B cell (primary cell): ENCODE data around the gene ZNF524. TPM values are rescaled to one million over a fixed set of nuclear protein-coding genes. Genes with fewer than 3 reads are reported as not detected.

ENCODE experiments used
- ATAC-seq: fragments of 200-7000 bp; cut with Tn5 transposase; one replicate; pipeline ENCODE4 v1.10.0; 2021; ENCODE audit warnings: low read depth, mild to moderate bottlenecking, moderate number of reproducible peaks, moderate library complexity
- CTCF ChIA-PET: fragments of 350-600 bp; sonication (Branson Sonifier 250); formaldehyde crosslinking; loops from one replicate; lab custom pipeline; 2021; ENCODE audit warnings: antibody characterized with exemption, inconsistent platforms; lab: Charles Lee
- POLR2A ChIA-PET: fragments of 350-600 bp; sonication (Branson Sonifier 250); formaldehyde crosslinking; loops from one replicate; lab custom pipeline; 2021; ENCODE audit warnings: antibody characterized with exemption; lab: Charles Lee
- DNase-seq: peaks from one replicate; pipeline ENCODE4 v3.0.0; 2013
- H2AFZ ChIP-seq: 2 replicates; pipeline ENCODE4 v1.6.1; 2012; ENCODE audit warnings: mild to moderate bottlenecking, low read depth, low read length; ENCODE audit not compliant: insufficient read depth, poor library complexity, severe bottlenecking
- H3K27ac ChIP-seq, 2 donors: 1 replicate in 1 of 2; 2 replicates in 1 of 2; pipeline ENCODE4 v1.5.1; 2012 to 2013; ENCODE audit warnings: low read length in 2 of 2, mild to moderate bottlenecking in 2 of 2, moderate library complexity in 1 of 2
- H3K27me3 ChIP-seq, 4 experiments: fragments of 200-600 bp in 1 of 4; sonication (generic) in 1 of 4; replicated peaks in 1 of 4; 1 replicate in 2 of 4; 2 replicates in 2 of 4; pipeline versions ENCODE4 v1.6.1 to v1.7.0; 2013 to 2016; ENCODE audit warnings: low read length in 3 of 4, mild to moderate bottlenecking in 2 of 4, mixed read lengths in 1 of 4, moderate library complexity in 1 of 4; ENCODE audit not compliant: insufficient read depth in 4 of 4, control insufficient read depth in 3 of 4; ENCODE audit errors: control extremely low read depth in 1 of 4
- H3K36me3 ChIP-seq, 2 experiments: replicated peaks in 1 of 2; 1 replicate in 1 of 2; 2 replicates in 1 of 2; pipeline versions ENCODE4 v1.6.1 to v1.7.1; 2013; ENCODE audit warnings: low read length in 1 of 2; ENCODE audit not compliant: insufficient read depth in 2 of 2, control insufficient read depth in 1 of 2; ENCODE audit errors: control extremely low read depth in 1 of 2, extremely low read depth in 1 of 2
- H3K4me1 ChIP-seq, 2 donors: fragments of 200-600 bp in 1 of 2; sonication (generic) in 1 of 2; 1 replicate in 1 of 2; 2 replicates in 1 of 2; pipeline versions ENCODE4 v1.5.1 to v1.6.1; 2013 to 2017; ENCODE audit warnings: low read length in 2 of 2; ENCODE audit not compliant: control insufficient read depth in 2 of 2, insufficient read depth in 2 of 2
- H3K4me2 ChIP-seq: replicated peaks from 2 replicates; pipeline ENCODE3; 2012; ENCODE audit warnings: mild to moderate bottlenecking, low read depth, low read length; ENCODE audit not compliant: poor library complexity, severe bottlenecking
- H3K4me3 ChIP-seq, 5 experiments: fragments of 200-600 bp in 1 of 5; sonication (generic) in 1 of 5; 1 replicate in 3 of 5; 2 replicates in 2 of 5; pipeline versions ENCODE4 v1.5.1 to v1.7.0; 2011 to 2016; ENCODE audit warnings: low read length in 4 of 5, mild to moderate bottlenecking in 4 of 5, low read depth in 2 of 5, control low read depth in 1 of 5, moderate library complexity in 1 of 5; ENCODE audit not compliant: insufficient read depth in 1 of 5; ENCODE audit errors: control extremely low read depth in 1 of 5, extremely low read depth in 1 of 5
- H3K79me2 ChIP-seq: fragments of 200-600 bp; sonication (generic); one replicate; pipeline ENCODE4 v1.6.0; 2016; ENCODE audit warnings: low read length; ENCODE audit not compliant: control insufficient read depth, insufficient read depth
- H3K9ac ChIP-seq: fragments of 200-600 bp; sonication (generic); 2 replicates; pipeline ENCODE4 v1.6.1; 2017; ENCODE audit warnings: mild to moderate bottlenecking, low read length, moderate library complexity
- H3K9me3 ChIP-seq, 3 donors: one replicate each; pipeline versions ENCODE4 v1.6.1 to v1.7.1; 2013; ENCODE audit warnings: low read length in 2 of 3; ENCODE audit not compliant: control insufficient read depth in 2 of 3, insufficient read depth in 1 of 3; ENCODE audit errors: control extremely low read depth in 1 of 3
- H4K20me1 ChIP-seq: 2 replicates; pipeline ENCODE4 v1.6.0; 2012; ENCODE audit warnings: mild to moderate bottlenecking, low read length; ENCODE audit not compliant: insufficient read depth, control insufficient read depth, poor library complexity, severe bottlenecking
- H3K27ac Mint-ChIP-seq: one replicate; pipeline ENCODE4 v1.8.0; 2021; ENCODE audit warnings: mixed read lengths
- H3K27me3 Mint-ChIP-seq: one replicate; pipeline ENCODE4 v1.8.0; 2021; ENCODE audit warnings: mixed read lengths
- H3K4me1 Mint-ChIP-seq: one replicate; pipeline ENCODE4 v1.8.0; 2021; ENCODE audit warnings: mixed read lengths
- H3K4me3 Mint-ChIP-seq: one replicate; pipeline ENCODE4 v1.8.0; 2021; ENCODE audit warnings: mixed read lengths
- H3K9me3 Mint-ChIP-seq: one replicate; pipeline ENCODE4 v1.8.0; 2022; ENCODE audit warnings: mixed read lengths; ENCODE audit not compliant: insufficient read depth
- EZH2 ChIP-seq: IDR thresholded peaks from 2 replicates; pipeline ENCODE4 v1.6.1; 2012; ENCODE audit warnings: borderline replicate concordance, low read depth, mild to moderate bottlenecking, moderate library complexity, low read length; ENCODE audit not compliant: insufficient read depth, poor library complexity, severe bottlenecking
- WGBS: methylation state at CpG from one replicate; pipeline ENCODE4 v1.1.5; 2013; ENCODE audit warnings: missing lambda C conversion rate; ENCODE audit not compliant: insufficient coverage; 5-methylcytosine and 5-hydroxymethylcytosine counted together
- intact Hi-C: fragments of 100-400 bp; cut with micrococcal nuclease; formaldehyde crosslinking; loops from one replicate; pipeline ENCODE4 v1.10.0; 2022
- polyA plus RNA-seq: library from polyadenylated mRNA; depleted of rRNA; stranded (reverse); fragments of >200 nt; gene quantifications from 2 replicates; pipeline ENCODE4 v1.2.3, GENCODE V29; 2012
- total RNA-seq, 2 donors: library from RNA; stranded (reverse); fragments of 120-200 nt in 1 of 2; gene quantifications; 1 replicate in 1 of 2; 2 replicates in 1 of 2; pipeline versions ENCODE4 v1.2.3 to v1.2.4, GENCODE V29; 2013 to 2022
- TF ChIP-seq, protein P1 (sequence below): fragments of 200-600 bp; IDR thresholded peaks from one replicate; pipeline ENCODE4 v1.8.0; 2022; ENCODE audit warnings: antibody characterized with exemption, mild to moderate bottlenecking

ZNF524 gene
- total and polyA plus RNA-seq, 2 donors (not counting 1 experiment from before 2014, with no cell fraction given) = 23.8 to 27.4 TPM

DNA sequence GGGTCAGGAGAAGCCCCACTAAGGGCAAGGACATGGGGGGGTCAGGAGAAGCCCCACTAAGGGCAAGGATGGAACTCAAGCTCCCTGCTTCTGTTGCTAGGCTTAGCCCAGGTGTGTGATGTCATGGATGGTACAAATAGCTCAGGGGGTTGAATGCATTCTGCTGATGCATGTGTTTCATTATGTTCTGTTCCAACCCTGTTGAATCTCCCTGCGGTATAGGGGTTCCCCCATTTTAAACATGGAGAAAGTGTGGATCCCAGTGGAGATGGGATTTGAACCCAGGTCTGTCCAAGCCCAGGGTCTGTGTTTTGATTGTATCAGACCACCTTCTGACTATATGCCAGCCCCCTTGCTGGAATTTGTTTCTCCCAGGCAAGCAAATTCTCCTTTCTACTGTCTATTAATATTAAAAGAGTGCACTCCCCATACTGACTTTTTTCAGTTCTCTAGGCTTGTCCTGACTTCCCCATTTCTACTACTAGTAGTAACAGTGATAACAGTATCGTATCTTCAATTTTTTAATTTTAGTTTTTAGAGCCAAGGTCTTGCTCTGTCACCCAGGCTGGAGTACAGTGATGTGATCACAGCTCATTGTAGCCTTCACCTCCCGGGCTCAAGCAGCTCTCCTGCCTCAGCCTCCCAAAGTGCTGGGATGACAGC lies 12.0 kb downstream of the ZNF524 start:
- Histone ChIP-seq H3K9me3 (no peaks in the 10 kb centered on the region), H3K27me3 (no peaks in the 10 kb centered on the region), H3K4me3 (no peak overlapping the region), H3K79me2 (peaks cover 64% of the 10 kb centered on the region), H3K9ac (no peak overlapping the region), H3K27ac (peak overlapping the region; percentile 58 to 70), H4K20me1 (peaks cover 40% of the 10 kb centered on the region), H3K36me3 (peaks cover 0 to 23% of the 10 kb centered on the region in 2 experiments), H2AFZ (no peak overlapping the region), H3K4me1 (peaks cover 14 to 18% of the 10 kb centered on the region in 2 donors), H3K4me2 (peak overlapping the region; percentile 20)
- 46% methylated on average over 3 of the region's 3 CpGs for WGBS
- no peak overlapping the region for H3K4me3 Mint-ChIP-seq
- no peaks in the 10 kb centered on the region for H3K9me3 Mint-ChIP-seq
- peaks cover 48% of the 10 kb centered on the region for H3K4me1 Mint-ChIP-seq
- no peaks in the 10 kb centered on the region for H3K27me3 Mint-ChIP-seq
- CTCF ChIA-PET = interaction anchor here (0.6 to 4.9 kb wide), 2 partner anchors 20 to 96 kb away, joined by 3 to 21 read pairs; no protein-coding TSS in a partner anchor
- DNase-seq = peak; percentile 38
- ATAC-seq = peak; percentile 54
- TF ChIP-seq, protein P1, sequence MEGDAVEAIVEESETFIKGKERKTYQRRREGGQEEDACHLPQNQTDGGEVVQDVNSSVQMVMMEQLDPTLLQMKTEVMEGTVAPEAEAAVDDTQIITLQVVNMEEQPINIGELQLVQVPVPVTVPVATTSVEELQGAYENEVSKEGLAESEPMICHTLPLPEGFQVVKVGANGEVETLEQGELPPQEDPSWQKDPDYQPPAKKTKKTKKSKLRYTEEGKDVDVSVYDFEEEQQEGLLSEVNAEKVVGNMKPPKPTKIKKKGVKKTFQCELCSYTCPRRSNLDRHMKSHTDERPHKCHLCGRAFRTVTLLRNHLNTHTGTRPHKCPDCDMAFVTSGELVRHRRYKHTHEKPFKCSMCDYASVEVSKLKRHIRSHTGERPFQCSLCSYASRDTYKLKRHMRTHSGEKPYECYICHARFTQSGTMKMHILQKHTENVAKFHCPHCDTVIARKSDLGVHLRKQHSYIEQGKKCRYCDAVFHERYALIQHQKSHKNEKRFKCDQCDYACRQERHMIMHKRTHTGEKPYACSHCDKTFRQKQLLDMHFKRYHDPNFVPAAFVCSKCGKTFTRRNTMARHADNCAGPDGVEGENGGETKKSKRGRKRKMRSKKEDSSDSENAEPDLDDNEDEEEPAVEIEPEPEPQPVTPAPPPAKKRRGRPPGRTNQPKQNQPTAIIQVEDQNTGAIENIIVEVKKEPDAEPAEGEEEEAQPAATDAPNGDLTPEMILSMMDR = no peak
- TF ChIP-seq EZH2 = no peak
- POLR2A ChIA-PET = interaction anchor here (1.0 kb wide), 1 partner anchor 13 kb away, joined by 3 read pairs; the partner anchor contains the start of gene FIZ1
- intact Hi-C loops = no loop called here
- peak overlapping the region; percentile 18 for H3K27ac Mint-ChIP-seq

DNA sequence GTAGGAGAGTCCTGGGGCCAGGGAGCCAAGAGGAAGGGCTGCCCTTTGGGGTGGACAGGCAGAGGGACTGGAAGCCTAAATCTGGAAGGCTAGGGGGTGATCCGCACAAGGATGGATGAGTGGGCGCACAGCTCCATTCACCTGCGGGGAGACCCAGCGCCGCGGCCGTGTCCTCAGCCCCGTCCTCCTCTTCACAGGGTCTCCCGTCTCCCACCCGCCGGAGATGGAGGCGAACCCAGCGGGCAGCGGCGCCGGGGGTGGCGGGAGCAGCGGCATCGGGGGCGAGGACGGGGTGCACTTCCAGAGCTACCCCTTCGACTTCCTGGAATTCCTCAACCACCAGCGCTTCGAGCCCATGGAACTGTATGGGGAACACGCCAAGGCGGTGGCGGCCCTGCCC lies 13.3 kb downstream of the ZNF524 start:
- ChIA-PET POLR2A (interaction anchor here (0.8 kb wide), 1 partner anchor 11 kb away, joined by 5 read pairs; the partner anchor contains the start of gene ZNF784), CTCF (no interaction called here)
- H3K27ac Mint-ChIP-seq = no peak overlapping the region
- Histone ChIP-seq H3K27ac (peak overlapping the region in 1 of 2 donors; percentile 70), H3K9ac (no peak overlapping the region), H3K4me1 (peaks cover 14 to 18% of the 10 kb centered on the region in 2 donors), H3K4me2 (no peak overlapping the region), H3K79me2 (peaks cover 59% of the 10 kb centered on the region), H3K27me3 (no peaks in the 10 kb centered on the region), H3K9me3 (no peaks in the 10 kb centered on the region), H3K36me3 (peaks cover 0 to 25% of the 10 kb centered on the region in 2 experiments), H3K4me3 (no peak overlapping the region), H2AFZ (no peak overlapping the region), H4K20me1 (peaks cover 40% of the 10 kb centered on the region)
- H3K9me3 Mint-ChIP-seq = no peaks in the 10 kb centered on the region
- H3K4me3 Mint-ChIP-seq = no peak overlapping the region
- ATAC-seq (no peak), DNase-seq (no peak)
- intact Hi-C loops = no loop called here
- TF ChIP-seq, protein P1 = no peak
- no peak for TF ChIP-seq EZH2
- WGBS = 98% methylated on average over 16 of the region's 27 CpGs
- H3K27me3 Mint-ChIP-seq = no peaks in the 10 kb centered on the region
- H3K4me1 Mint-ChIP-seq = peaks cover 39% of the 10 kb centered on the region
